ENCODE measurements around the gene STPG3.

GRCh38 chr9:137242269-137243203, 8.6 kb upstream of the STPG3 start:
- TF ChIP-seq, protein P1, sequence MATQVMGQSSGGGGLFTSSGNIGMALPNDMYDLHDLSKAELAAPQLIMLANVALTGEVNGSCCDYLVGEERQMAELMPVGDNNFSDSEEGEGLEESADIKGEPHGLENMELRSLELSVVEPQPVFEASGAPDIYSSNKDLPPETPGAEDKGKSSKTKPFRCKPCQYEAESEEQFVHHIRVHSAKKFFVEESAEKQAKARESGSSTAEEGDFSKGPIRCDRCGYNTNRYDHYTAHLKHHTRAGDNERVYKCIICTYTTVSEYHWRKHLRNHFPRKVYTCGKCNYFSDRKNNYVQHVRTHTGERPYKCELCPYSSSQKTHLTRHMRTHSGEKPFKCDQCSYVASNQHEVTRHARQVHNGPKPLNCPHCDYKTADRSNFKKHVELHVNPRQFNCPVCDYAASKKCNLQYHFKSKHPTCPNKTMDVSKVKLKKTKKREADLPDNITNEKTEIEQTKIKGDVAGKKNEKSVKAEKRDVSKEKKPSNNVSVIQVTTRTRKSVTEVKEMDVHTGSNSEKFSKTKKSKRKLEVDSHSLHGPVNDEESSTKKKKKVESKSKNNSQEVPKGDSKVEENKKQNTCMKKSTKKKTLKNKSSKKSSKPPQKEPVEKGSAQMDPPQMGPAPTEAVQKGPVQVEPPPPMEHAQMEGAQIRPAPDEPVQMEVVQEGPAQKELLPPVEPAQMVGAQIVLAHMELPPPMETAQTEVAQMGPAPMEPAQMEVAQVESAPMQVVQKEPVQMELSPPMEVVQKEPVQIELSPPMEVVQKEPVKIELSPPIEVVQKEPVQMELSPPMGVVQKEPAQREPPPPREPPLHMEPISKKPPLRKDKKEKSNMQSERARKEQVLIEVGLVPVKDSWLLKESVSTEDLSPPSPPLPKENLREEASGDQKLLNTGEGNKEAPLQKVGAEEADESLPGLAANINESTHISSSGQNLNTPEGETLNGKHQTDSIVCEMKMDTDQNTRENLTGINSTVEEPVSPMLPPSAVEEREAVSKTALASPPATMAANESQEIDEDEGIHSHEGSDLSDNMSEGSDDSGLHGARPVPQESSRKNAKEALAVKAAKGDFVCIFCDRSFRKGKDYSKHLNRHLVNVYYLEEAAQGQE (IDR thresholded peaks at IDR 0.05; ENCODE audit: insufficient read depth in 1 of 2, low read depth in 2 of 2, low read length in 2 of 2), result no peak
- TF ChIP-seq SIN3A (IDR thresholded peaks at IDR 0.05; ENCODE audit: borderline replicate concordance, insufficient read depth, low read length) (no peak), POLR2AphosphoS5 (IDR thresholded peaks at IDR 0.05; ENCODE audit: low read depth, low read length) (peak; percentile 41; the same call in 1 of the 2 replicates)

All from PFSK-1 (cell line).